Sigmoid colon (tissue), 7 donors: ENCODE data around the gene FAM240A. TPM values are rescaled to one million over a fixed set of nuclear protein-coding genes. Genes with fewer than 3 reads are reported as not detected.

Experiments used
- DNase-seq: peaks from one replicate; pipeline ENCODE4 v3.0.0-alpha.2; 2019
- H3K27ac ChIP-seq, 4 donors: fragments of 200-600 bp; sonication (generic); one replicate each; pipeline ENCODE4 v1.5.1; 2016 to 2019; ENCODE audit warnings: mild to moderate bottlenecking in 1 of 4
- H3K27me3 ChIP-seq, 3 donors: fragments of 200-600 bp; sonication (generic); one replicate each; pipeline ENCODE4 v1.5.1; 2019; ENCODE audit warnings: mild to moderate bottlenecking in 1 of 3
- H3K36me3 ChIP-seq, 4 donors: fragments of 200-600 bp; sonication (generic); one replicate each; pipeline ENCODE4 v1.5.1; 2016 to 2019
- H3K4me1 ChIP-seq, 4 donors: fragments of 200-600 bp; sonication (generic); one replicate each; pipeline ENCODE4 v1.5.1; 2017 to 2019
- H3K4me3 ChIP-seq, 4 donors: fragments of 200-600 bp; sonication (generic); one replicate each; pipeline ENCODE4 v1.5.1; 2017 to 2019; ENCODE audit warnings: mild to moderate bottlenecking in 2 of 4, moderate library complexity in 1 of 4
- H3K9me3 ChIP-seq, 4 donors: fragments of 200-600 bp in 3 of 4; sonication (generic) in 3 of 4; one replicate each; pipeline versions ENCODE4 v1.5.1 to v1.6.1; 2013 to 2019
- EP300 ChIP-seq, 4 donors: sonication (generic); formaldehyde crosslinking; IDR thresholded peaks; one replicate each; pipeline ENCODE4 v1.6.1; 2017; ENCODE audit warnings: antibody characterized with exemption in 4 of 4
- POLR2A ChIP-seq, 2 donors: fragments of 450-650 bp; IDR thresholded peaks; one replicate each; pipeline ENCODE4 v1.6.1; 2016; ENCODE audit warnings: antibody characterized with exemption in 2 of 2, mild to moderate bottlenecking in 2 of 2, moderate library complexity in 2 of 2
- POLR2AphosphoS5 ChIP-seq, 4 donors: sonication (generic); formaldehyde crosslinking; IDR thresholded peaks; one replicate each; pipeline ENCODE4 v1.6.1; 2017; ENCODE audit warnings: antibody characterized with exemption in 4 of 4
- WGBS, 2 donors: extraction: QIAGEN DNeasy Blood & Tissue Kit; methylation state at CpG; one replicate each; pipeline ENCODE4 v1.1.7; 2013; 5-methylcytosine and 5-hydroxymethylcytosine counted together
- intact Hi-C: fragments of 100-400 bp; cut with DNase I; formaldehyde crosslinking; loops from one replicate; pipeline ENCODE4 v1.15.1; 2023
- polyA plus RNA-seq, 3 donors: library from polyadenylated mRNA; stranded (reverse); fragments of 200-250 nt; gene quantifications; one replicate each; pipeline ENCODE4 v1.2.3, GENCODE V29; 2013
- total RNA-seq, 4 donors: library from RNA; depleted of rRNA; stranded (reverse); fragments of >200 nt; gene quantifications; one replicate each; pipeline ENCODE4 v1.1.0, GENCODE V29; 2016
- TF ChIP-seq, protein P1 (sequence below), 4 experiments: fragments of 450-650 bp in 3 of 4; fragments of 200-600 bp in 1 of 4; IDR thresholded peaks; one replicate each; pipeline ENCODE4 v1.5.1; 2016 to 2019; ENCODE audit warnings: antibody characterized with exemption in 4 of 4, mild to moderate bottlenecking in 3 of 4, moderate library complexity in 2 of 4
- donor health status: healthy with polysubstance abuse.
- donor health status: Bipolar disorder and iron deficiency.
- donor health status: healthy.

FAM240A gene
- total and polyA plus RNA-seq, 7 donors = not detected

DNA sequence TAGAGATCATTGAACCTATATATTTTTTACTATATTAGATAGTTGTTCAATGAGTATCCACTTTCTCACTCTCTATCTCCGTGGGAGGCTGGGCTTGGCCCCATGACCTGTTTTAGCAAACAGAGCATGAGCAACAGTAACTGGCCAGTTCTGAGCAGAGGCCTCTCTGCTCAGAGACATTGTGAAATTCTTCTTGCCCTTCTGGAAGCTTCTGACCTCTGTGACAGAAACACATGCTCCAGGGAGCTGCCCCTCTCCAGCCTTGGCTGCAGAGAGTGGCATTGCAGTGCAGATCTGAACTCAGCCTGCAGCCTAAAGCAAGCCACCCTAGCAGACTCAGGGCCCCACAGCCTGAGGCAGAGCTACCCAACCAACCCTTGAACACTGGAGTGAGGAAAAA lies 20.5 kb downstream of the FAM240A start:
- 52 to 75% methylated on average over 1 of the region's 1 CpG for WGBS, 2 donors
- Histone ChIP-seq H3K9me3 (no peaks in the 10 kb centered on the region), H3K4me1 (peaks cover 0 to 15% (median 13%) of the 10 kb centered on the region in 4 donors), H3K4me3 (no peak overlapping the region), H3K27ac (no peak overlapping the region), H3K36me3 (no peaks in the 10 kb centered on the region), H3K27me3 (no peaks in the 10 kb centered on the region)
- intact Hi-C loops = no loop called here
- TF ChIP-seq, protein P1, sequence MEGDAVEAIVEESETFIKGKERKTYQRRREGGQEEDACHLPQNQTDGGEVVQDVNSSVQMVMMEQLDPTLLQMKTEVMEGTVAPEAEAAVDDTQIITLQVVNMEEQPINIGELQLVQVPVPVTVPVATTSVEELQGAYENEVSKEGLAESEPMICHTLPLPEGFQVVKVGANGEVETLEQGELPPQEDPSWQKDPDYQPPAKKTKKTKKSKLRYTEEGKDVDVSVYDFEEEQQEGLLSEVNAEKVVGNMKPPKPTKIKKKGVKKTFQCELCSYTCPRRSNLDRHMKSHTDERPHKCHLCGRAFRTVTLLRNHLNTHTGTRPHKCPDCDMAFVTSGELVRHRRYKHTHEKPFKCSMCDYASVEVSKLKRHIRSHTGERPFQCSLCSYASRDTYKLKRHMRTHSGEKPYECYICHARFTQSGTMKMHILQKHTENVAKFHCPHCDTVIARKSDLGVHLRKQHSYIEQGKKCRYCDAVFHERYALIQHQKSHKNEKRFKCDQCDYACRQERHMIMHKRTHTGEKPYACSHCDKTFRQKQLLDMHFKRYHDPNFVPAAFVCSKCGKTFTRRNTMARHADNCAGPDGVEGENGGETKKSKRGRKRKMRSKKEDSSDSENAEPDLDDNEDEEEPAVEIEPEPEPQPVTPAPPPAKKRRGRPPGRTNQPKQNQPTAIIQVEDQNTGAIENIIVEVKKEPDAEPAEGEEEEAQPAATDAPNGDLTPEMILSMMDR (IDR thresholded peaks at IDR 0.05) = no peak
- TF ChIP-seq EP300 (IDR thresholded peaks at IDR 0.05) = no peak
- no peak for TF ChIP-seq POLR2A (IDR thresholded peaks at IDR 0.05)
- no peak for TF ChIP-seq POLR2AphosphoS5 (IDR thresholded peaks at IDR 0.05)
- no peak for DNase-seq

GRCh38 chr3:46634856-46635255 lies 22.5 kb downstream of the FAM240A start:
- DNase-seq = no peak
- H3K36me3 ChIP-seq = no peaks in the 10 kb centered on the region
- H3K27ac ChIP-seq = no peak overlapping the region
- H3K4me1 ChIP-seq = peaks cover 0 to 6% (median 4%) of the 10 kb centered on the region in 4 donors
- H3K4me3 ChIP-seq = no peak overlapping the region
- no peaks in the 10 kb centered on the region for H3K27me3 ChIP-seq
- TF ChIP-seq, protein P1 (IDR thresholded peaks at IDR 0.05) = no peak
- TF ChIP-seq EP300 (IDR thresholded peaks at IDR 0.05) = no peak
- TF ChIP-seq POLR2A (IDR thresholded peaks at IDR 0.05) = no peak
- no peak for TF ChIP-seq POLR2AphosphoS5 (IDR thresholded peaks at IDR 0.05)
- 61 to 66% methylated on average over 3 of the region's 3 CpGs for WGBS, 2 donors
- intact Hi-C loops = no loop called here
- H3K9me3 ChIP-seq = peaks cover 0 to 5% (median 2%) of the 10 kb centered on the region in 4 donors

- TF ChIP-seq POLR2AphosphoS5 (IDR thresholded peaks at IDR 0.05) (no peak), POLR2A (IDR thresholded peaks at IDR 0.05) (no peak), EP300 (IDR thresholded peaks at IDR 0.05) (no peak)
- TF ChIP-seq, protein P1 (IDR thresholded peaks at IDR 0.05) = no peak
- Histone ChIP-seq H3K27me3 (no peaks in the 10 kb centered on the region), H3K36me3 (no peaks in the 10 kb centered on the region), H3K27ac (no peak overlapping the region), H3K4me1 (no peaks in the 10 kb centered on the region), H3K4me3 (no peak overlapping the region), H3K9me3 (peaks cover 0 to 10% (median 2%) of the 10 kb centered on the region in 4 donors)
- intact Hi-C loops = no loop called here
- DNase-seq = no peak
These were observed 26.9 kb downstream of the FAM240A start for GRCh38 chr3:46639221-46639620.

GRCh38 chr3:46640927-46641326 lies 28.6 kb downstream of the FAM240A start:
- no peaks in the 10 kb centered on the region for H3K27me3 ChIP-seq
- WGBS, 2 donors = 78 to 80% methylated on average over 3 of the region's 3 CpGs
- intact Hi-C loops = no loop called here
- no peak overlapping the region for H3K27ac ChIP-seq
- no peaks in the 10 kb centered on the region for H3K36me3 ChIP-seq
- no peak for TF ChIP-seq EP300 (IDR thresholded peaks at IDR 0.05)
- TF ChIP-seq, protein P1 (IDR thresholded peaks at IDR 0.05) = no peak
- TF ChIP-seq POLR2AphosphoS5 (IDR thresholded peaks at IDR 0.05) = no peak
- no peak for TF ChIP-seq POLR2A (IDR thresholded peaks at IDR 0.05)
- peaks cover 0 to 10% (median 2%) of the 10 kb centered on the region in 4 donors for H3K9me3 ChIP-seq
- no peak for DNase-seq
- no peaks in the 10 kb centered on the region for H3K4me1 ChIP-seq
- H3K4me3 ChIP-seq = no peak overlapping the region

- DNase-seq = no peak
- WGBS, 2 donors = 80 to 84% methylated on average over 6 of the region's 6 CpGs
- TF ChIP-seq POLR2A (IDR thresholded peaks at IDR 0.05) = no peak
- TF ChIP-seq, protein P1 (IDR thresholded peaks at IDR 0.05) = no peak
- TF ChIP-seq POLR2AphosphoS5 (IDR thresholded peaks at IDR 0.05) = no peak
- TF ChIP-seq EP300 (IDR thresholded peaks at IDR 0.05) = no peak
- H3K36me3 ChIP-seq = no peaks in the 10 kb centered on the region
- intact Hi-C loops = no loop called here
- no peak overlapping the region for H3K4me3 ChIP-seq
- peaks cover 0 to 10% (median 2%) of the 10 kb centered on the region in 4 donors for H3K9me3 ChIP-seq
- H3K27ac ChIP-seq = no peak overlapping the region
- H3K4me1 ChIP-seq = no peaks in the 10 kb centered on the region
- H3K27me3 ChIP-seq = no peaks in the 10 kb centered on the region
These were observed 30.6 kb downstream of the FAM240A start for GRCh38 chr3:46642971-46643370.
